ENCODE data around the gene CARMIL3. TPM values are rescaled to one million over a fixed set of nuclear protein-coding genes. Genes with fewer than 3 reads are reported as not detected.

The CARMIL3 gene
- total RNA-seq, 1 donor from 2014 or later: 1.2 TPM

GRCh38 chr14:24098229-24098926, 46.6 kb downstream of the CARMIL3 start:
- intact Hi-C loops (cut with DNase I): no loop called here
- Histone ChIP-seq H3K27me3 (no peaks in the 10 kb centered on the region), H3K4me3 (no peak overlapping the region), H3K4me1 (peaks cover 18% of the 10 kb centered on the region), H3K36me3 (no peaks in the 10 kb centered on the region), H3K9me3 (no peaks in the 10 kb centered on the region), H3K27ac (no peak overlapping the region)
- no peak for DNase-seq (ENCODE audit: extremely low spot score in 2 of 2)
- TF ChIP-seq CTCF (IDR thresholded peaks at IDR 0.05) (no peak), POLR2A (IDR thresholded peaks at IDR 0.05) (no peak), POLR2AphosphoS5 (IDR thresholded peaks at IDR 0.05; ENCODE audit: insufficient read depth in 1 of 2, low read depth in 1 of 2) (no peak)

DNA sequence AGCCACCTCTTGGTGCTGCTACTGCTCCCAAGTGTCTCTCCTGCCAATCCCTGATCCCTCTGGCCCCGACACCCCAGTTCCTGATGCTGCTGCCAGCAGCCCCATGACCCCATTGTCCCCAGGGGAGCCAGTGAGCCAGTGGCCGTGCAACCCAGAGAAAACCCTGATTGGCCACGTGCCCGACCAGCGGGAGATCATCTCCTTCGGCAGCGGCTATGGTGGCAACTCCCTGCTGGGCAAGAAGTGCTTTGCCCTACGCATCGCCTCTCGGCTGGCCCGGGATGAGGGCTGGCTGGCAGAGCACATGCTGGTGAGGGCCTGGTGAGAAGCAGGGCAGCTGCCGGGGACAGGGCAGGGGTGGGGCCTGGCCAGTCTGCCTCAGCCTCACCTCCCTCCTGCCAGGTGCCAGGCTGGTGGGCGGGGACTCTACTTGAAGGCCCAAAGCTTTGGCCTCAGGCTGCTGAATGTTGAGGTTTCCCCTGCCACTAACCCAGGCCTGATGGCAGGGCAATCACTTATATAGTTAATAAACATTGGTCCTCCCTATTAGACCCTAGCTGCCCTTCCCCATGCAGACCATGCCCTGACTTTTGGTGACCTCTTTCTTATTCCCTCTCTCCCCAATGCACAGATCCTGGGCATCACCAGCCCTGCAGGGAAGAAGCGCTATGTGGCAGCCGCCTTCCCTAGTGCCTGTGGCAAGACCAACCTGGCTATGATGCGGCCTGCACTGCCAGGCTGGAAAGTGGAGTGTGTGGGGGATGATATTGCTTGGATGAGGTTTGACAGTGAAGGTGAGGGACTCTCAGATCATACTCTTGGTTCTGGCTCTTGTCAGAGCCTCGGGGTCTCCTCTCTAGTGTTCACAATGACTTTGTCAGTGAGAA, 47.4 kb downstream of the CARMIL3 start:
- Histone ChIP-seq H3K27ac (no peak overlapping the region), H3K27me3 (no peaks in the 10 kb centered on the region), H3K9me3 (no peaks in the 10 kb centered on the region), H3K4me3 (no peak overlapping the region), H3K4me1 (peaks cover 14% of the 10 kb centered on the region), H3K36me3 (no peaks in the 10 kb centered on the region)
- TF ChIP-seq POLR2A (IDR thresholded peaks at IDR 0.05) (no peak), POLR2AphosphoS5 (IDR thresholded peaks at IDR 0.05; ENCODE audit: insufficient read depth in 1 of 2, low read depth in 1 of 2) (no peak), CTCF (IDR thresholded peaks at IDR 0.05) (no peak)
- intact Hi-C loops (cut with DNase I): no loop called here
- DNase-seq (ENCODE audit: extremely low spot score in 2 of 2): no peak

- H3K9me3 ChIP-seq: no peaks in the 10 kb centered on the region
- DNase-seq (ENCODE audit: extremely low spot score in 2 of 2): no peak
- TF ChIP-seq POLR2AphosphoS5 (IDR thresholded peaks at IDR 0.05; ENCODE audit: insufficient read depth in 1 of 2, low read depth in 1 of 2): no peak
- no peak for TF ChIP-seq CTCF (IDR thresholded peaks at IDR 0.05)
- no peak for TF ChIP-seq POLR2A (IDR thresholded peaks at IDR 0.05)
- no peaks in the 10 kb centered on the region for H3K27me3 ChIP-seq
- intact Hi-C loops (cut with DNase I): loop anchor here (5.0 kb wide), 1 partner anchor 43 kb away; no protein-coding TSS in a partner anchor
- H3K4me1 ChIP-seq: peaks cover 6% of the 10 kb centered on the region
- no peak overlapping the region for H3K27ac ChIP-seq
- H3K4me3 ChIP-seq: no peak overlapping the region
- no peaks in the 10 kb centered on the region for H3K36me3 ChIP-seq
Observed at GRCh38 chr14:24100197-24100981, 48.6 kb downstream of the CARMIL3 start.

GRCh38 chr14:24100982-24101494, 49.2 kb downstream of the CARMIL3 start:
- Histone ChIP-seq H3K4me1 (no peaks in the 10 kb centered on the region), H3K27ac (no peak overlapping the region), H3K27me3 (no peaks in the 10 kb centered on the region), H3K4me3 (no peak overlapping the region), H3K9me3 (no peaks in the 10 kb centered on the region), H3K36me3 (no peaks in the 10 kb centered on the region)
- intact Hi-C loops (cut with DNase I): loop anchor here (5.0 kb wide), 1 partner anchor 44 kb away; no protein-coding TSS in a partner anchor
- DNase-seq (ENCODE audit: extremely low spot score in 2 of 2): no peak
- TF ChIP-seq POLR2AphosphoS5 (IDR thresholded peaks at IDR 0.05; ENCODE audit: insufficient read depth in 1 of 2, low read depth in 1 of 2) (no peak), CTCF (IDR thresholded peaks at IDR 0.05) (no peak), POLR2A (IDR thresholded peaks at IDR 0.05) (no peak)

All from vagina (tissue), 2 donors.